HepG2 (cell line): ENCODE results near the gene FKBP8.

Source experiments
- BHLHE40 ChIP-seq: IDR thresholded peaks from 2 replicates; pipeline ENCODE4 v1.6.1; 2011; ENCODE audit warnings: low read length, improper control_type of control experiment
- E2F1 ChIP-seq: sonication (generic); formaldehyde crosslinking; IDR thresholded peaks from 2 replicates; pipeline ENCODE4 v1.5.0; 2020; ENCODE audit warnings: missing genetic modification reagents
- NFE2L1 ChIP-seq: sonication (generic); formaldehyde crosslinking; IDR thresholded peaks from 2 replicates; pipeline ENCODE4 v1.4.0; 2020; ENCODE audit warnings: missing genetic modification reagents, mild to moderate bottlenecking, borderline replicate concordance
- SATB2 ChIP-seq: sonication (generic); formaldehyde crosslinking; IDR thresholded peaks from 2 replicates; pipeline ENCODE4 v1.5.0; 2020; ENCODE audit warnings: missing genetic modification reagents
- ZNF280D ChIP-seq: sonication (generic); formaldehyde crosslinking; IDR thresholded peaks from 2 replicates; pipeline ENCODE4 v1.5.1; 2020; ENCODE audit warnings: mild to moderate bottlenecking, missing genetic modification reagents

- no peak for TF ChIP-seq BHLHE40
- no peak for TF ChIP-seq E2F1 (CRISPR knock-in tag)
- TF ChIP-seq ZNF280D (CRISPR knock-in tag): no peak; the same call in 1 of the 2 replicates
- no peak; the same call in 1 of the 2 replicates for TF ChIP-seq SATB2 (CRISPR knock-in tag)
- TF ChIP-seq NFE2L1 (CRISPR knock-in tag): peak; percentile 99
Observed at GRCh38 chr19:18588611-18589379, 45.4 kb upstream of the FKBP8 start, which contains the start of gene REX1BD.
